Thyroid gland (tissue), 4 donors: ENCODE measurements around the gene VAV3. TPM values are rescaled to one million over a fixed set of nuclear protein-coding genes. Genes with fewer than 3 reads are reported as not detected.

Experiments
- DNase-seq, 2 donors: peaks; one replicate each; pipeline ENCODE4 v3.0.0-alpha.2; 2019
- H3K27ac ChIP-seq, 3 donors: fragments of 200-600 bp; sonication (generic); 1 replicate in 2 of 3; 2 replicates in 1 of 3; pipeline ENCODE4 v1.5.1; 2016 to 2019; ENCODE audit warnings: mild to moderate bottlenecking in 1 of 3, moderate library complexity in 1 of 3
- H3K27me3 ChIP-seq: fragments of 200-600 bp; sonication (generic); one replicate; pipeline ENCODE4 v1.5.1; 2019
- H3K36me3 ChIP-seq, 2 donors: fragments of 200-600 bp; sonication (generic); one replicate each; pipeline ENCODE4 v1.5.1; 2016 to 2019
- H3K4me1 ChIP-seq, 2 donors: fragments of 200-600 bp; sonication (generic); one replicate each; pipeline ENCODE4 v1.5.1; 2017 to 2019
- H3K4me3 ChIP-seq, 3 donors: fragments of 200-600 bp; sonication (generic); replicated peaks in 1 of 3; 1 replicate in 2 of 3; 2 replicates in 1 of 3; pipeline ENCODE4 v1.5.1; 2016; ENCODE audit warnings: mild to moderate bottlenecking in 1 of 3
- H3K9me3 ChIP-seq: fragments of 200-600 bp; sonication (generic); one replicate; pipeline ENCODE4 v1.5.1; 2017
- CTCF ChIP-seq, 6 experiments: fragments of 200-600 bp in 3 of 6; fragments of 450-650 bp in 3 of 6; sonication (generic) in 3 of 6; IDR thresholded peaks; one replicate each; pipeline ENCODE4 v1.5.1; 2016 to 2019; ENCODE audit warnings: antibody characterized with exemption in 6 of 6, mild to moderate bottlenecking in 2 of 6, inconsistent platforms in 1 of 6, moderate library complexity in 1 of 6
- POLR2A ChIP-seq, 2 donors: fragments of 450-650 bp; IDR thresholded peaks; one replicate each; pipeline ENCODE4 v1.6.1; 2017; ENCODE audit warnings: antibody characterized with exemption in 2 of 2, mild to moderate bottlenecking in 2 of 2, moderate library complexity in 1 of 2
- WGBS, 2 donors: methylation state at CpG; one replicate each; pipeline ENCODE4 v1.1.5; 2017; 5-methylcytosine and 5-hydroxymethylcytosine counted together
- intact Hi-C: fragments of 100-400 bp; cut with DNase I; formaldehyde crosslinking; loops from one replicate; pipeline ENCODE4 v1.15.1; 2023
- total RNA-seq, 4 donors: library from RNA; depleted of rRNA; stranded (reverse); fragments of >200 nt; gene quantifications; one replicate each; pipeline ENCODE4 v1.2.3, GENCODE V29; 2016

The VAV3 gene
- total RNA-seq, 4 donors from 2014 or later: 14.8 to 22.8 (median 18.8) TPM

DNA sequence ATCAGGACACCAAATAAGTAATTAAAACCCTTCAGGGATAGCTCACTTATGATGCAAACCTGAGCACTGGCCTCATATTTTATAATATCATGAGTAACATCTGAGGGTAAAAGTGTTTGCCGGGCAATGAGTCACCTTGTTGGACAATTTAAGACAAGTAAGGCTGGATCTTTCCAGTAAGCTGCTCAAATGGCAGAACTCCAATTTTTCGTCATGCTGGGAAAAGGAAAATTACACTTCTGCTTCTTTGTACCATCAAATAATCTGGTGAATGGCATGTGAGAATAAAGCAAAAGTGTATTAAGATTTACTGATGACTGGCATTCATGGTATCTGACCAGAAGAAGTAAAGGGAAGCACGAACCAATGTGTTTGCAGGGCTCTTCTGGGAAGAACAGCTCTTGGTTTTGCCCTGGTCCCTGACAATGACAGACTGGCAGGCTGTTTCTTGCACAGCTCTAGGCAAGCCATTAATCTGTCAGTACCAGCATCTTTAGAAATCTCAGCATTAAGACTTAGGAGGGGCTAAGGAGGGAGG lies 392.2 kb downstream of the VAV3 start:
- DNase-seq: no peak
- Histone ChIP-seq H3K36me3 (no peaks in the 10 kb centered on the region), H3K4me3 (no peak overlapping the region), H3K4me1 (no peaks in the 10 kb centered on the region), H3K9me3 (no peaks in the 10 kb centered on the region), H3K27ac (no peak overlapping the region), H3K27me3 (no peaks in the 10 kb centered on the region)
- TF ChIP-seq CTCF (IDR thresholded peaks at IDR 0.05) (no peak), POLR2A (IDR thresholded peaks at IDR 0.05) (no peak)
- WGBS, 2 donors: 72 to 74% methylated on average over 3 of the region's 3 CpGs
- intact Hi-C loops: no loop called here

DNA sequence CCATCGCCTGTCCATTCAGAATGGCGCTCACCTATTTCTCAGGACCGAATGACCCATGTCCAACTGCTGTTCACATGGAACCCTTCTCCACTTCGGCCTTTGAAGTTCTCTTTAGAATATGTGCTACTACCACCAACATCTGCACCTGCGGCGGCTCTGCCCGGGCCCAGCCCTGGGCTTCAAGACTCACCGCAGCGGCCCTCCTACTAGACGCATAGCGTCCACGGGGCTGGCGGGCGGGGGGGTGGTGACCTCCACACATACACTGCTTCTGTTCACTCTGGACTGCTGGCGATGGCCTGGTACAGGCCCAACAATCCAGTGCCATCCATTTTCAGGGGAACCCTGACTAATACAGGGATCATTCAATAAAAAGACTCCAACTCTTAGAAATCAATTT lies 394.2 kb downstream of the VAV3 start:
- Histone ChIP-seq H3K36me3 (no peaks in the 10 kb centered on the region), H3K27ac (no peak overlapping the region), H3K4me1 (no peaks in the 10 kb centered on the region), H3K9me3 (no peaks in the 10 kb centered on the region), H3K4me3 (no peak overlapping the region), H3K27me3 (no peaks in the 10 kb centered on the region)
- intact Hi-C loops: no loop called here
- 97% methylated on average over 15 of the region's 15 CpGs for WGBS, 2 donors
- no peak for TF ChIP-seq CTCF (IDR thresholded peaks at IDR 0.05)
- TF ChIP-seq POLR2A (IDR thresholded peaks at IDR 0.05): no peak
- no peak for DNase-seq

GRCh38 chr1:107563441-107563840 lies 401.5 kb downstream of the VAV3 start:
- intact Hi-C loops: no loop called here
- DNase-seq: no peak
- Histone ChIP-seq H3K36me3 (no peaks in the 10 kb centered on the region), H3K4me3 (no peak overlapping the region), H3K9me3 (no peaks in the 10 kb centered on the region), H3K27ac (no peak overlapping the region), H3K27me3 (no peaks in the 10 kb centered on the region), H3K4me1 (no peaks in the 10 kb centered on the region)
- TF ChIP-seq CTCF (IDR thresholded peaks at IDR 0.05): no peak
- no peak for TF ChIP-seq POLR2A (IDR thresholded peaks at IDR 0.05)
- WGBS, 2 donors: 70 to 75% methylated on average over 3 of the region's 3 CpGs

GRCh38 chr1:107559881-107560280 lies 405.1 kb downstream of the VAV3 start:
- WGBS, 2 donors: 89 to 97% methylated on average over 3 of the region's 3 CpGs

DNA sequence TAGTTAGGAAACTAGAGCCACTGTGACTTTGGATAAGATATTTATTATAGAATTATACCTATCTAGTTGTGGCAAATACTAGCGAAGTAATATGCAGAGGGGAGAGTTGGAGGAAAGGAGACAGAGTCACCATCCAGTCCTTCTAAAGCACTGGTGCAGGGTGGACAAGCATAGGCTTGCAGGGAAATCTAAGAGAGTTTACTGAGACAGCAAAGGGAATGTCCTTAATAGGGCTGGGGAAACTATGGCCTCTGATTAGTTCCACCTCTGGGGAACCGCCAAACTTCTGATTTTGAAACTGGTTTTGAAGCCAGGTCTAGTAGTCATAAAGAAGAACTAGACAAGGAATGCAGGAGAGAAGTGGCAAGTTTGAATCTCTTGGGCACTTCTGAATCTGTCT lies 407.9 kb downstream of the VAV3 start:
- DNase-seq: no peak
- Histone ChIP-seq H3K27me3 (no peaks in the 10 kb centered on the region), H3K9me3 (no peaks in the 10 kb centered on the region), H3K36me3 (no peaks in the 10 kb centered on the region), H3K4me3 (no peak overlapping the region), H3K4me1 (no peaks in the 10 kb centered on the region), H3K27ac (no peak overlapping the region)
- intact Hi-C loops: no loop called here
- TF ChIP-seq POLR2A (IDR thresholded peaks at IDR 0.05) (no peak), CTCF (IDR thresholded peaks at IDR 0.05) (no peak)
- 91 to 92% methylated on average over 2 of the region's 2 CpGs for WGBS, 2 donors

More at GRCh38 chr1:107559881-107560280, 405.1 kb downstream of the VAV3 start:
- DNase-seq: no peak
- Histone ChIP-seq H3K36me3 (no peaks in the 10 kb centered on the region), H3K9me3 (no peaks in the 10 kb centered on the region), H3K4me3 (no peak overlapping the region), H3K27ac (no peak overlapping the region), H3K27me3 (no peaks in the 10 kb centered on the region), H3K4me1 (no peaks in the 10 kb centered on the region)
- no peak for TF ChIP-seq CTCF (IDR thresholded peaks at IDR 0.05)
- no peak for TF ChIP-seq POLR2A (IDR thresholded peaks at IDR 0.05)
- intact Hi-C loops: no loop called here
